HepG2 (cell line): ENCODE data around the gene PDIA5. TPM values are rescaled to one million over a fixed set of nuclear protein-coding genes. Genes with fewer than 3 reads are reported as not detected.

ENCODE experiments used
- AGO2 ChIP-seq: fragments of 200-400 bp; formaldehyde crosslinking; optimal IDR thresholded peaks from 2 replicates; pipeline ENCODE3; 2017; ENCODE audit warnings: mild to moderate bottlenecking, low read depth, low read length, moderate library complexity
- ARHGAP35 ChIP-seq: sonication (generic); formaldehyde crosslinking; IDR thresholded peaks from 2 replicates; pipeline ENCODE4 v1.9.0; 2022; ENCODE audit warnings: mild to moderate bottlenecking, inconsistent platforms, moderate library complexity, missing genetic modification reagents, borderline replicate concordance
- CAMTA2 ChIP-seq: sonication (generic); formaldehyde crosslinking; IDR thresholded peaks from 2 replicates; pipeline ENCODE4 v1.4.0; 2020; ENCODE audit warnings: mild to moderate bottlenecking, missing genetic modification reagents, borderline replicate concordance
- GLI4 ChIP-seq: sonication (generic); formaldehyde crosslinking; IDR thresholded peaks from 2 replicates; pipeline ENCODE4 v1.5.1; 2020; ENCODE audit warnings: missing genetic modification reagents, mild to moderate bottlenecking, moderate library complexity, borderline replicate concordance
- MAFG ChIP-seq: sonication (generic); formaldehyde crosslinking; IDR thresholded peaks from 2 replicates; pipeline ENCODE4 v1.5.1; 2020; ENCODE audit warnings: mild to moderate bottlenecking, missing genetic modification reagents
- MYC ChIP-seq: sonication (generic); formaldehyde crosslinking; IDR thresholded peaks from 2 replicates; pipeline ENCODE4 v1.9.0; 2021; ENCODE audit warnings: missing genetic modification reagents, borderline replicate concordance
- PHB2 ChIP-seq: fragments of 450-650 bp; IDR thresholded peaks from 2 replicates; pipeline ENCODE4 v1.6.1; 2018; ENCODE audit not compliant: partially characterized antibody
- PHF21A ChIP-seq: sonication (generic); formaldehyde crosslinking; IDR thresholded peaks from 2 replicates; pipeline ENCODE4 v1.5.0; 2020; ENCODE audit warnings: mild to moderate bottlenecking, missing genetic modification reagents
- POLR2A ChIP-seq, 2 experiments: IDR thresholded peaks; 2 replicates each; pipeline ENCODE4 v1.6.1; 2011; ENCODE audit warnings: low read depth in 2 of 2, low read length in 2 of 2, mild to moderate bottlenecking in 1 of 2, moderate library complexity in 1 of 2; ENCODE audit not compliant: insufficient read depth in 1 of 2
- RFX1 ChIP-seq: fragments of 450-650 bp; IDR thresholded peaks from 2 replicates; pipeline ENCODE4 v1.6.1; 2017
- SIN3A ChIP-seq: IDR thresholded peaks from 2 replicates; pipeline ENCODE4 v1.6.1; 2011; ENCODE audit warnings: low read depth, mild to moderate bottlenecking, control low read depth, low read length, borderline replicate concordance
- SRF ChIP-seq: IDR thresholded peaks from 2 replicates; pipeline ENCODE4 v1.6.1; 2011; ENCODE audit warnings: mild to moderate bottlenecking, low read depth, low read length, moderate library complexity
- ZBTB20 ChIP-seq: sonication (generic); formaldehyde crosslinking; IDR thresholded peaks from 2 replicates; pipeline ENCODE4 v1.8.1; 2023; ENCODE audit warnings: missing genetic modification reagents, low read depth, mild to moderate bottlenecking, borderline replicate concordance
- ZNF3 ChIP-seq: IDR thresholded peaks from 2 replicates; pipeline ENCODE4 v1.7.0; 2017; ENCODE audit warnings: inconsistent platforms
- ZNF788 ChIP-seq: sonication (generic); formaldehyde crosslinking; IDR thresholded peaks from 2 replicates; pipeline ENCODE4 v1.5.0; 2020; ENCODE audit warnings: mild to moderate bottlenecking, missing genetic modification reagents, borderline replicate concordance
- polyA plus RNA-seq, 8 experiments: library from polyadenylated mRNA; depleted of rRNA in 3 of 8; stranded (reverse) in 7 of 8; unstranded in 1 of 8; fragments of >200 nt; fragmentation: Illumina TruSeq in 4 of 8; extraction: Trizol in 4 of 8; gene quantifications; 2 replicates each; pipeline versions ENCODE4 v1.2.1 to v1.2.3, GENCODE V29; 2011 to 2016; ENCODE audit warnings: low read depth in 4 of 8, missing spikeins in 1 of 8, mixed read lengths in 1 of 8; ENCODE audit not compliant: insufficient read depth in 1 of 8
- total RNA-seq, 5 experiments: library from RNA; depleted of rRNA; stranded (reverse); fragments of >200 nt; fragmentation: Illumina TruSeq; extraction: Trizol; gene quantifications; 2 replicates each; pipeline ENCODE4 v1.2.3, GENCODE V29; 2016; ENCODE audit warnings: low read depth in 1 of 5
- TF ChIP-seq, protein P1 (sequence below): sonication (generic); formaldehyde crosslinking; IDR thresholded peaks from 2 replicates; pipeline ENCODE4 v1.4.0; 2020; ENCODE audit warnings: missing genetic modification reagents, borderline replicate concordance
- TF ChIP-seq, protein P2 (sequence below): sonication (generic); formaldehyde crosslinking; conservative IDR thresholded peaks from 2 replicates; pipeline ENCODE4 v1.4.0; 2020; ENCODE audit warnings: missing genetic modification reagents
- TF ChIP-seq, protein P3 (sequence below): sonication (generic); formaldehyde crosslinking; IDR thresholded peaks from 2 replicates; pipeline ENCODE4 v1.8.0; 2022; ENCODE audit warnings: mild to moderate bottlenecking, missing genetic modification reagents, moderate library complexity
- TF ChIP-seq, protein P4 (sequence below): sonication (generic); formaldehyde crosslinking; IDR thresholded peaks from 2 replicates; pipeline ENCODE4 v1.8.0; 2022; ENCODE audit warnings: mild to moderate bottlenecking, missing genetic modification reagents, borderline replicate concordance

The PDIA5 gene
- total and polyA plus RNA-seq, 2 of the 13 experiments (the other 11 are each of a cell fraction or from before 2014, with no cell fraction given) = 51.3 to 74.3 TPM

DNA sequence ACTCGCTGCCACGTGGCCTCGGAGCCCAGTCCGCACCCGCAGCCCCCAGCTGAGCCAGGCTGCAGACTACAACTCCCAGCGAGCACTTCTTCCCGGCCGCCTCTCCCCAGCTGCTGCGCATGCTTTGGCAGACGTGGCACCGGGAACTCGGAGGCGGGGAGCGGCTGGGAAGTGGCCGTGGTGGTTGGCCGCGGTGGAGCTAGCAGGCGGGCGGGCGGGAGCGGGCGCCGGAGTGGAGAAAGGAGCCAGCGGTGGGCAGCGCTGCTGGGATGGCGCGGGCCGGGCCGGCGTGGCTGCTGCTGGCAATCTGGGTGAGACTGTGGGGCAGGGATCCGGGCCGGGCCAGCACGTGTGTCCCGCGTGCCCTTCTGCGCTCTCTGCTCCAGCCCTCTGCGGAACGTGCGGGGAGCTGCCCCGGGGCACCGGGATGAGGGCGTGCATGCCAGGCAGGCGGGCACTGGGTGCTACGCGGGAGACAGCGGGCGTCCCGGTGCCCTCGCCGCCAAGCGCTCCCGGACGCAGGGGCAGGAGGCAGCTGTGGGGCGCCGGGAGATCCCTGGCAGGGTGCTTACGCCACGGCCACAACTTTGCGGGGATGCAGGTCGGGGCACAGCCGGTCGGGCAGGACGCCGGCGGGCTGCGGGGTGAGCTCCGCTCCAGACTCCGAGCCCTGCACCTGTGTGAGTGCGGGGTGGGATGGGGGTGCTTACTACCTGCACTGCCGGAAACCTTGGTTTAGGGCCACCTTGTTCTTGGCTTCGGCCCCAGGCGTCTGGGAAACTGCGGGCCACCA, at the start of gene PDIA5 (continued):
- TF ChIP-seq, protein P1, sequence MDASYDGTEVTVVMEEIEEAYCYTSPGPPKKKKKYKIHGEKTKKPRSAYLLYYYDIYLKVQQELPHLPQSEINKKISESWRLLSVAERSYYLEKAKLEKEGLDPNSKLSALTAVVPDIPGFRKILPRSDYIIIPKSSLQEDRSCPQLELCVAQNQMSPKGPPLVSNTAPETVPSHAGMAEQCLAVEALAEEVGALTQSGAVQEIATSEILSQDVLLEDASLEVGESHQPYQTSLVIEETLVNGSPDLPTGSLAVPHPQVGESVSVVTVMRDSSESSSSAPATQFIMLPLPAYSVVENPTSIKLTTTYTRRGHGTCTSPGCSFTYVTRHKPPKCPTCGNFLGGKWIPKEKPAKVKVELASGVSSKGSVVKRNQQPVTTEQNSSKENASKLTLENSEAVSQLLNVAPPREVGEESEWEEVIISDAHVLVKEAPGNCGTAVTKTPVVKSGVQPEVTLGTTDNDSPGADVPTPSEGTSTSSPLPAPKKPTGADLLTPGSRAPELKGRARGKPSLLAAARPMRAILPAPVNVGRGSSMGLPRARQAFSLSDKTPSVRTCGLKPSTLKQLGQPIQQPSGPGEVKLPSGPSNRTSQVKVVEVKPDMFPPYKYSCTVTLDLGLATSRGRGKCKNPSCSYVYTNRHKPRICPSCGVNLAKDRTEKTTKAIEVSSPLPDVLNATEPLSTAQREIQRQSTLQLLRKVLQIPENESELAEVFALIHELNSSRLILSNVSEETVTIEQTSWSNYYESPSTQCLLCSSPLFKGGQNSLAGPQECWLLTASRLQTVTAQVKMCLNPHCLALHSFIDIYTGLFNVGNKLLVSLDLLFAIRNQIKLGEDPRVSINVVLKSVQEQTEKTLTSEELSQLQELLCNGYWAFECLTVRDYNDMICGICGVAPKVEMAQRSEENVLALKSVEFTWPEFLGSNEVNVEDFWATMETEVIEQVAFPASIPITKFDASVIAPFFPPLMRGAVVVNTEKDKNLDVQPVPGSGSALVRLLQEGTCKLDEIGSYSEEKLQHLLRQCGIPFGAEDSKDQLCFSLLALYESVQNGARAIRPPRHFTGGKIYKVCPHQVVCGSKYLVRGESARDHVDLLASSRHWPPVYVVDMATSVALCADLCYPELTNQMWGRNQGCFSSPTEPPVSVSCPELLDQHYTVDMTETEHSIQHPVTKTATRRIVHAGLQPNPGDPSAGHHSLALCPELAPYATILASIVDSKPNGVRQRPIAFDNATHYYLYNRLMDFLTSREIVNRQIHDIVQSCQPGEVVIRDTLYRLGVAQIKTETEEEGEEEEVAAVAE = peak; percentile 70; the same call in 1 of the 2 replicates
- TF ChIP-seq, protein P2, sequence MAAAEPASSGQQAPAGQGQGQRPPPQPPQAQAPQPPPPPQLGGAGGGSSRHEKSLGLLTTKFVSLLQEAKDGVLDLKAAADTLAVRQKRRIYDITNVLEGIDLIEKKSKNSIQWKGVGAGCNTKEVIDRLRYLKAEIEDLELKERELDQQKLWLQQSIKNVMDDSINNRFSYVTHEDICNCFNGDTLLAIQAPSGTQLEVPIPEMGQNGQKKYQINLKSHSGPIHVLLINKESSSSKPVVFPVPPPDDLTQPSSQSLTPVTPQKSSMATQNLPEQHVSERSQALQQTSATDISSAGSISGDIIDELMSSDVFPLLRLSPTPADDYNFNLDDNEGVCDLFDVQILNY (CRISPR knock-in tag) = no peak; the same call in 1 of the 2 replicates
- TF ChIP-seq ARHGAP35 (CRISPR knock-in tag) (peak; percentile 69; the same call in 1 of the 2 replicates), RFX1 (no peak), PHB2 (no peak), MYC (CRISPR knock-in tag) (peak; percentile 100), MAFG (CRISPR knock-in tag) (peak; percentile 51; the same call in 1 of the 2 replicates), ZNF3 (no peak), SIN3A (peak; percentile 61; the same call in 1 of the 2 replicates), PHF21A (CRISPR knock-in tag) (peak; percentile 64; the same call in 1 of the 2 replicates), ZNF788 (CRISPR knock-in tag) (peak; percentile 79; the same call in 1 of the 2 replicates), SRF (no peak), ZBTB20 (no peak; the same call in 1 of the 2 replicates), POLR2A (IDR thresholded peaks at IDR 0.05; ENCODE audit: insufficient read depth in 1 of 2, low read depth in 2 of 2, low read length in 2 of 2) (peak in 1 of 2 experiments; percentile 83; a peak in 3 of 4 replicates), AGO2 (no peak), CAMTA2 (CRISPR knock-in tag) (peak; percentile 23; the same call in 1 of the 2 replicates), GLI4 (CRISPR knock-in tag) (no peak)
- TF ChIP-seq, protein P3, sequence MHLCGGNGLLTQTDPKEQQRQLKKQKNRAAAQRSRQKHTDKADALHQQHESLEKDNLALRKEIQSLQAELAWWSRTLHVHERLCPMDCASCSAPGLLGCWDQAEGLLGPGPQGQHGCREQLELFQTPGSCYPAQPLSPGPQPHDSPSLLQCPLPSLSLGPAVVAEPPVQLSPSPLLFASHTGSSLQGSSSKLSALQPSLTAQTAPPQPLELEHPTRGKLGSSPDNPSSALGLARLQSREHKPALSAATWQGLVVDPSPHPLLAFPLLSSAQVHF (CRISPR knock-in tag) = peak; percentile 82
- TF ChIP-seq, protein P4, sequence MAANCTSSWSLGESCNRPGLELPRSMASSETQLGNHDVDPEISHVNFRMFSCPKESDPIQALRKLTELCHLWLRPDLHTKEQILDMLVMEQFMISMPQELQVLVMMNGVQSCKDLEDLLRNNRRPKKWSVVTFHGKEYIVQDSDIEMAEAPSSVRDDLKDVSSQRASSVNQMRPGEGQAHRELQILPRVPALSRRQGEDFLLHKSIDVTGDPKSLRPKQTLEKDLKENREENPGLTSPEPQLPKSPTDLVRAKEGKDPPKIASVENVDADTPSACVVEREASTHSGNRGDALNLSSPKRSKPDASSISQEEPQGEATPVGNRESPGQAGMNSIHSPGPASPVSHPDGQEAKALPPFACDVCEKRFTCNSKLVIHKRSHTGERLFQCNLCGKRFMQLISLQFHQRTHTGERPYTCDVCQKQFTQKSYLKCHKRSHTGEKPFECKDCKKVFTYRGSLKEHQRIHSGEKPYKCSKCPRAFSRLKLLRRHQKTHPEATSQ (CRISPR knock-in tag) = 0 out of 2 replicates have a peak, but pooled peaks have one; percentile 49
